Measurements from ENCODE around the gene GLS. TPM values are rescaled to one million over a fixed set of nuclear protein-coding genes. Genes with fewer than 3 reads are reported as not detected.
"Not testable (repeated sequence)": the region's sequence is repeated elsewhere in the genome, so short reads cannot be mapped to it uniquely, and the experiment has no call there.

The GLS gene
- total and polyA plus RNA-seq, 9 donors: 49.2 to 93.2 (median 61.4) TPM

GRCh38 chr2:190882411-190882766, 1.8 kb downstream of the GLS start:
- H3K36me3 ChIP-seq (ENCODE audit: control insufficient read depth, insufficient read depth, low read length): no peaks in the 10 kb centered on the region
- H3K4me3 ChIP-seq (ENCODE audit: low read length): peak overlapping the region; percentile 77
- no peaks in the 10 kb centered on the region for H3K27me3 ChIP-seq (ENCODE audit: control insufficient read depth, insufficient read depth, low read length)
- no peaks in the 10 kb centered on the region for H3K9me3 ChIP-seq (replicated peaks; ENCODE audit: control insufficient read depth, low read depth, low read length)
- peak; percentile 48 for DNase-seq
- no CpG with 5 or more reads among the region's 5 CpGs for WGBS (ENCODE audit: insufficient coverage)
- H3K4me1 ChIP-seq (ENCODE audit: control insufficient read depth, insufficient read depth, low read length): peaks cover 2% of the 10 kb centered on the region
- H3K27ac ChIP-seq (ENCODE audit: low read length): peak overlapping the region; percentile 92

- Histone ChIP-seq H3K27ac (ENCODE audit: low read length) (peak overlapping the region; percentile 92), H3K27me3 (ENCODE audit: control insufficient read depth, insufficient read depth, low read length) (no peaks in the 10 kb centered on the region), H3K36me3 (ENCODE audit: control insufficient read depth, insufficient read depth, low read length) (no peaks in the 10 kb centered on the region), H3K9me3 (replicated peaks; ENCODE audit: control insufficient read depth, low read depth, low read length) (no peaks in the 10 kb centered on the region), H3K4me3 (ENCODE audit: low read length) (peak overlapping the region; percentile 77), H3K4me1 (ENCODE audit: control insufficient read depth, insufficient read depth, low read length) (peaks cover 2% of the 10 kb centered on the region)
- WGBS (ENCODE audit: insufficient coverage): no CpG with 5 or more reads among the region's 4 CpGs
- DNase-seq: peak; percentile 30
These were observed 2.4 kb downstream of the GLS start for GRCh38 chr2:190882856-190883582.

GRCh38 chr2:190885844-190886243, 5.2 kb downstream of the GLS start:
- not testable (repeated sequence) for H3K4me1 ChIP-seq (ENCODE audit: control insufficient read depth, insufficient read depth, low read length)

DNA sequence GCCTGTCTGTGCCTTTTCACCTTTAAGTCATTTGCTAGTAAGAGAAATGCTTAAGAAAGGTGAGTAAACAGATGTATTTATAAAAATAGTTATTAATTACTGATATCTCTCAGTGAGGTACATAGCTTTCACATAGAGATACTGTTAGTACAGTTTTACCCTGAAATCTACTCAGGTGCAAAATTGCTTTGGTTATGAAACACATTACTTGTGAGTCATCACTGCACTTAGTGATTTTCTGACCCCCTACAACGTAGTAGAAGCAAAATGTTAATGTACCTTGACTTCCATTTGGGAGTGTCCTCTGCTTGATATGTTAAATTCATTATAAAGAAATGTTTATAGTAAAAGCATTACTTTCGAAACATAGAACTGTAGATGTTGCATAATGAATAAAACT, 6.5 kb downstream of the GLS start:
- no peak for DNase-seq
- H3K4me3 ChIP-seq (ENCODE audit: low read length): no peak overlapping the region
- WGBS (ENCODE audit: insufficient coverage): no CpG with 5 or more reads among the region's 2 CpGs
- H3K27ac ChIP-seq (ENCODE audit: low read length): no peak overlapping the region
- H3K9me3 ChIP-seq (replicated peaks; ENCODE audit: control insufficient read depth, low read depth, low read length): no peaks in the 10 kb centered on the region
- H3K36me3 ChIP-seq (ENCODE audit: control insufficient read depth, insufficient read depth, low read length): peaks cover 2% of the 10 kb centered on the region
- no peaks in the 10 kb centered on the region for H3K4me1 ChIP-seq (ENCODE audit: control insufficient read depth, insufficient read depth, low read length)
- no peaks in the 10 kb centered on the region for H3K27me3 ChIP-seq (ENCODE audit: control insufficient read depth, insufficient read depth, low read length)

More at GRCh38 chr2:190885844-190886243, 5.2 kb downstream of the GLS start:
- DNase-seq; H3K9me3 ChIP-seq (replicated peaks; ENCODE audit: control insufficient read depth, low read depth, low read length); H3K27ac ChIP-seq (ENCODE audit: low read length); H3K36me3 ChIP-seq (ENCODE audit: control insufficient read depth, insufficient read depth, low read length); H3K27me3 ChIP-seq (ENCODE audit: control insufficient read depth, insufficient read depth, low read length); H3K4me3 ChIP-seq (ENCODE audit: low read length): not testable (repeated sequence)
- 79% methylated on average over 2 of the region's 6 CpGs for WGBS (ENCODE audit: insufficient coverage)

DNA sequence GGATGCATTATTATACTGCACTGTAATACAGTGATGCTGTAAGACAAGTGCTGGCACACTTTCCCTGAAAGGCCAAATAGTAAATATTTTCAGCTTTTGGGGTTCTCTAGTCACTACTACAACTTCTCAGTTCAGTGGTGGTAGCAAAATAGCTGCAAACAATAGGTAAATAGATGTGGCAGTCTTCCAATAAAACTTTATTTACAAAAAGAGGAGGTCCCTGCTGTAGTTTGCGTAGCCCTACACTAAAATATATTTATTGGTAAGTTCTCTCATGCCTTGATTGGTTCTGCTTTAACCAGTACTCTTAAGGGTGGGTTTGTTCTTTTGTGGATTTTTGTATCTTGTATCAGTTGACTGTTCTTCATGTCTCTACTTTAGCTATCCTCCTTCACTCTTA, 7.8 kb downstream of the GLS start:
- no CpG with 5 or more reads among the region's 1 CpG for WGBS (ENCODE audit: insufficient coverage)
- DNase-seq: no peak
- Histone ChIP-seq H3K9me3 (replicated peaks; ENCODE audit: control insufficient read depth, low read depth, low read length) (no peaks in the 10 kb centered on the region), H3K4me1 (ENCODE audit: control insufficient read depth, insufficient read depth, low read length) (no peaks in the 10 kb centered on the region), H3K27me3 (ENCODE audit: control insufficient read depth, insufficient read depth, low read length) (no peaks in the 10 kb centered on the region), H3K4me3 (ENCODE audit: low read length) (no peak overlapping the region), H3K27ac (ENCODE audit: low read length) (no peak overlapping the region), H3K36me3 (ENCODE audit: control insufficient read depth, insufficient read depth, low read length) (peaks cover 2% of the 10 kb centered on the region)

DNA sequence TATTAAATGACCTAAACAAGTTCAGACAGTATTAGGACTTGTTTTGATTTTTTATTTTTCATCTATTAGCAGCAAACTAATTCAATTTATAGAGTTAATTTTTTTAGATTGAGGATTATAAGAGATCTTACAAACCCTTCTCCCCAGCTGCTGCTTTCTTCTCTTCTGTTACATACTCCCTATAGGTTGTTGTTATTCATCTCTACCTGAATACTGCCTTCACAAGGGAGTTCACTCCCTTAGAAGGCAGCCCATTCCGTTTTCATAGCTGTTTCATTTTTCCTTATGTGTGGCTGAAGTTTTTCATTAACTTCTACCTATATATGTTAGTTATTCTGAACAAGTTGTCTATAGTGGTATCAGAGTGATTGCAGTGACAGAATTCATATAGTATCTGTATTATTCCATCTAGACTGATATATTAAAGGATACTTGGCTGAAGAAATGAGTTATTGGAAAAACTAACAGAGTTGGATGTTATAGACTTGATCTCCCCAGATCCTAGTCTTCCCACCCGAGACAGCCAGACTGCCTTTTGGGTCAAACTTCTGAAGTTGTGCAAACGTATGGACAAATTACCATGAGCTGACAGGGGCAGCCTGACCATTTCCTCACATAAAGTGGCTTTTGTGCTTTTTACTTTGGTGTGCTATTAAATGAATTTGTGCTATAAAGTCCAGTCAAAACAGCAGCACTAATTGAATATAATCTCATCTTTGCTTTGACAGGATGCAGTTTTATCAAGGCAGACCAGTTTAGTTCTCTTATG, 8.7 kb downstream of the GLS start:
- H3K36me3 ChIP-seq (ENCODE audit: control insufficient read depth, insufficient read depth, low read length): peaks cover 2% of the 10 kb centered on the region
- no peaks in the 10 kb centered on the region for H3K9me3 ChIP-seq (replicated peaks; ENCODE audit: control insufficient read depth, low read depth, low read length)
- H3K4me3 ChIP-seq (ENCODE audit: low read length): no peak overlapping the region
- H3K27me3 ChIP-seq (ENCODE audit: control insufficient read depth, insufficient read depth, low read length): no peaks in the 10 kb centered on the region
- WGBS (ENCODE audit: insufficient coverage): no CpG with 5 or more reads among the region's 3 CpGs
- no peak overlapping the region for H3K27ac ChIP-seq (ENCODE audit: low read length)
- DNase-seq: no peak
- H3K4me1 ChIP-seq (ENCODE audit: control insufficient read depth, insufficient read depth, low read length): no peaks in the 10 kb centered on the region

DNA sequence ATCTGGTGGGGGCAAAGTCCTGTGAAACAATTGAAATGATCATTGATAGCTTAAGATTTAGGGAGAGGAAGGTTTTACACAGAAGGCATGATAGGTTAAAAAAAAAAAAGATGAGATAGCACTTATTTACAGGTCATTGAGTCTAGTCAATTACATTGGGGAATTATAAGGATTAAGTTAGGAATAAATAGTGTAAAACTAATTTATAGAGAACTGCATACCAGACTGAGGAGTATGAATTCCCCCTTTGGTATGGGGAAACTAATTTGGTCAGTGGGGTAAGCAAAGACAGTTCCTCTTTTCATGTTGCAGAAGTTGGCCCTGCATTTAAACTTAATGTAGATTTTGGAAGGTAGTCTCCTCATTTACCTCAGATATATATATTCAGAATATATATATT, 10.8 kb downstream of the GLS start:
- no peaks in the 10 kb centered on the region for H3K4me1 ChIP-seq (ENCODE audit: control insufficient read depth, insufficient read depth, low read length)
- H3K27ac ChIP-seq (ENCODE audit: low read length): no peak overlapping the region
- no peak for DNase-seq
- H3K36me3 ChIP-seq (ENCODE audit: control insufficient read depth, insufficient read depth, low read length): peaks cover 2% of the 10 kb centered on the region
- no peaks in the 10 kb centered on the region for H3K27me3 ChIP-seq (ENCODE audit: control insufficient read depth, insufficient read depth, low read length)
- no peak overlapping the region for H3K4me3 ChIP-seq (ENCODE audit: low read length)
- H3K9me3 ChIP-seq (replicated peaks; ENCODE audit: control insufficient read depth, low read depth, low read length): no peaks in the 10 kb centered on the region

DNA sequence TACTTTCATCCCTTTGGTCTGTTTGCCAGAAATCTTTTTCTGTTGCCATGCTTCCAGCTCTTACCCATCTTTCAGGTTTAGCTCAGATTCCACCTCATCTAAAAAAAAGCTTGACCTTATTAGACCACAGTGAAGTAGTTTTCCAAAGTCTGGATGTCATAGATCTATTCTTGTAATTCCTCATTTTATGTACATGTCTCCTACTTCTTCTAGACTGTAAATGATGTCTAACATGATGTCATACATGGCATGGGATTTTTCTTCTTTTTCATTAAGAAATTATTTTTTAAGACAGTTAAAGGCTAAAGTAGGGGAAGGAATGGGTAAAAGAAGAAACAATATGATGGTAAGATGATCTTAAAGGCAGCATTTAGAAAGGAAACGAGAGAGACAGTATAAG, 11.3 kb downstream of the GLS start:
- no peaks in the 10 kb centered on the region for H3K4me1 ChIP-seq (ENCODE audit: control insufficient read depth, insufficient read depth, low read length)
- no peak for DNase-seq
- WGBS (ENCODE audit: insufficient coverage): no CpG with 5 or more reads among the region's 1 CpG
- peaks cover 2% of the 10 kb centered on the region for H3K36me3 ChIP-seq (ENCODE audit: control insufficient read depth, insufficient read depth, low read length)
- no peaks in the 10 kb centered on the region for H3K27me3 ChIP-seq (ENCODE audit: control insufficient read depth, insufficient read depth, low read length)
- H3K27ac ChIP-seq (ENCODE audit: low read length): no peak overlapping the region
- H3K9me3 ChIP-seq (replicated peaks; ENCODE audit: control insufficient read depth, low read depth, low read length): no peaks in the 10 kb centered on the region
- H3K4me3 ChIP-seq (ENCODE audit: low read length): no peak overlapping the region

- DNase-seq: no peak
- Histone ChIP-seq H3K27me3 (ENCODE audit: control insufficient read depth, insufficient read depth, low read length) (no peaks in the 10 kb centered on the region), H3K9me3 (replicated peaks; ENCODE audit: control insufficient read depth, low read depth, low read length) (no peaks in the 10 kb centered on the region), H3K4me3 (ENCODE audit: low read length) (no peak overlapping the region), H3K36me3 (ENCODE audit: control insufficient read depth, insufficient read depth, low read length) (peaks cover 2% of the 10 kb centered on the region), H3K27ac (ENCODE audit: low read length) (no peak overlapping the region), H3K4me1 (ENCODE audit: control insufficient read depth, insufficient read depth, low read length) (no peaks in the 10 kb centered on the region)
These were observed 12.5 kb downstream of the GLS start for GRCh38 chr2:190893157-190893556.

DNA sequence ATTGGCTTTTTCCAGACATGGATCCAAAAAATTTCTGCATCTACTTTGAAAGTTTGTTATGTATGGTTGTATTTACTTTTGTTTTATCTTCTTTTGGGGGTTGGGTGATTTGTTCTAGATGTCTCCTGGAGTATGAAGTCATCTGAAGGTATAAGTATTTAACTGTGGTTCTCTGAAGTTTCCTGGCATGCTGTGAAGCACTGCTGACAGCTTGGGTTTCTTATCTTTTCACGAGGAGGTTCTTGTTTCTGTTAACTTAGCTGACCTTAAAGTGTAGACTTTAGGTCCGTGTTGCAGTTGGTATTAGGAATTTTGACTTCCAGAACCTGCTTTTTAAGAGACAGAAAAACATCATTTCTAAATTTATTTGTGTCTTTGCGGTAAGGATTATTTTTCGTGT, 15.9 kb downstream of the GLS start:
- H3K27me3 ChIP-seq (ENCODE audit: control insufficient read depth, insufficient read depth, low read length): no peaks in the 10 kb centered on the region
- DNase-seq: no peak
- no peaks in the 10 kb centered on the region for H3K4me1 ChIP-seq (ENCODE audit: control insufficient read depth, insufficient read depth, low read length)
- H3K4me3 ChIP-seq (ENCODE audit: low read length): no peak overlapping the region
- no peaks in the 10 kb centered on the region for H3K9me3 ChIP-seq (replicated peaks; ENCODE audit: control insufficient read depth, low read depth, low read length)
- H3K36me3 ChIP-seq (ENCODE audit: control insufficient read depth, insufficient read depth, low read length): no peaks in the 10 kb centered on the region
- no CpG with 5 or more reads among the region's 4 CpGs for WGBS (ENCODE audit: insufficient coverage)
- no peak overlapping the region for H3K27ac ChIP-seq (ENCODE audit: low read length)
